Adrenal gland (tissue), 5 donors: ENCODE measurements around the gene ETV1.

Experiments used
- POLR2A ChIP-seq, 2 donors: fragments of 450-650 bp; IDR thresholded peaks; one replicate each; pipeline ENCODE4 v1.6.1; 2017; ENCODE audit warnings: antibody characterized with exemption in 2 of 2, mild to moderate bottlenecking in 2 of 2, moderate library complexity in 1 of 2
- TF ChIP-seq, protein P1 (sequence below), 6 experiments: fragments of 450-650 bp in 4 of 6; fragments of 200-600 bp in 2 of 6; sonication (generic) in 1 of 6; IDR thresholded peaks; 1 replicate in 5 of 6; 2 replicates in 1 of 6; pipeline versions ENCODE4 v1.5.1 to v1.8.0; 2016 to 2021; ENCODE audit warnings: antibody characterized with exemption in 6 of 6, mild to moderate bottlenecking in 2 of 6, moderate library complexity in 1 of 6
- donor health status: DM: no; HTN: no; CAD: no.

DNA sequence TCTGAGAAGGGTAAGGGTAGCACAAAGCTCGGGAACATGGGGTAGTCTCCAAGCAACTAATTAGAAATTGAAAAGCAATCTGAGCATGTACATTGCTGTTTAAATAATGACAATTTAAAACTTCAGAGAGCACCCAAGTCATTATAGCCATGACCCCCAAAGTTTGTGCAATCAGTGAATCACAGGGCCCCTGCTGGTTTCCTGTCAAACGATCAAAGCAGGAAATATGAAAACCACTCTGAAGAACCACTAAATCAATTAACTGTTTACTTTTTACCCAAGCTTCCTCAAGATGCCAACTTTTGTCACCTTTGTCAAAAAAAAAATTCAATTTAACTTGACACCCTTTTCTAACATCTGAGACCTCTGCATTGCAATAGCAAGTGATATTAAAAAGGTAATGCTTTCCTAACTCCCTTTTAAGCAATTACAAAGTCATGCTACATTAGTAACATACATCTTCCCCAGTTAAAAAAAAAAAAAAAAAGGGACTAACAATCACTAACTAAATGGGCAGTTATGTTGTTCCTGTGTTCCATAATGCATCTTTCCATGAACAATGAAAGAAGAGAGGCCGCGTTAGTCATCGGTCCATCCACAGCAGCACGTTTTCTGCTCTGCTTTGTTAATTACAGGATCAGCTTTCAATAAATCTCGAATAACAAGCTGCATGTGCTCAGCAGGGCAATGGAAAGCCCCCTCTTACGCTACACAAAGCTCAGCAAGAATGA lies 80.6 kb downstream of the ETV1 start:
- TF ChIP-seq, protein P1, sequence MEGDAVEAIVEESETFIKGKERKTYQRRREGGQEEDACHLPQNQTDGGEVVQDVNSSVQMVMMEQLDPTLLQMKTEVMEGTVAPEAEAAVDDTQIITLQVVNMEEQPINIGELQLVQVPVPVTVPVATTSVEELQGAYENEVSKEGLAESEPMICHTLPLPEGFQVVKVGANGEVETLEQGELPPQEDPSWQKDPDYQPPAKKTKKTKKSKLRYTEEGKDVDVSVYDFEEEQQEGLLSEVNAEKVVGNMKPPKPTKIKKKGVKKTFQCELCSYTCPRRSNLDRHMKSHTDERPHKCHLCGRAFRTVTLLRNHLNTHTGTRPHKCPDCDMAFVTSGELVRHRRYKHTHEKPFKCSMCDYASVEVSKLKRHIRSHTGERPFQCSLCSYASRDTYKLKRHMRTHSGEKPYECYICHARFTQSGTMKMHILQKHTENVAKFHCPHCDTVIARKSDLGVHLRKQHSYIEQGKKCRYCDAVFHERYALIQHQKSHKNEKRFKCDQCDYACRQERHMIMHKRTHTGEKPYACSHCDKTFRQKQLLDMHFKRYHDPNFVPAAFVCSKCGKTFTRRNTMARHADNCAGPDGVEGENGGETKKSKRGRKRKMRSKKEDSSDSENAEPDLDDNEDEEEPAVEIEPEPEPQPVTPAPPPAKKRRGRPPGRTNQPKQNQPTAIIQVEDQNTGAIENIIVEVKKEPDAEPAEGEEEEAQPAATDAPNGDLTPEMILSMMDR (IDR thresholded peaks at IDR 0.05) = no peak
- no peak for TF ChIP-seq POLR2A (IDR thresholded peaks at IDR 0.05)
